NOMO-1 treated with dmso at 0.1 percent for 144 hours (cell line): ENCODE data around the gene KIZ.

Experiments
- DNase-seq: peaks from one replicate; lab custom pipeline; 2025; ENCODE audit not compliant: unreplicated experiment; lab: John Stamatoyannopoulos, UW

Gene KIZ

GRCh38 chr20:21257192-21257591 lies 131.3 kb downstream of the KIZ start:
- no peak for DNase-seq

GRCh38 chr20:21258411-21258810 lies 132.5 kb downstream of the KIZ start:
- no peak for DNase-seq

- DNase-seq: no peak
Observed at GRCh38 chr20:21259346-21259745, 133.5 kb downstream of the KIZ start.

- no peak for DNase-seq
Observed at GRCh38 chr20:21262812-21263211, 136.9 kb downstream of the KIZ start.

- no peak for DNase-seq
Observed at GRCh38 chr20:21265261-21266190, 139.6 kb downstream of the KIZ start.

GRCh38 chr20:21266191-21266536 lies 140.3 kb downstream of the KIZ start:
- no peak for DNase-seq

- DNase-seq: no peak
Observed at GRCh38 chr20:21269772-21270171, 143.9 kb downstream of the KIZ start.

- DNase-seq: no peak
Observed at GRCh38 chr20:21270806-21271205, 144.9 kb downstream of the KIZ start.

- no peak for DNase-seq
Observed at GRCh38 chr20:21272279-21272678, 146.4 kb downstream of the KIZ start.

- DNase-seq: no peak
Observed at GRCh38 chr20:21272679-21273078, 146.8 kb downstream of the KIZ start.

- no peak for DNase-seq
Observed at GRCh38 chr20:21273755-21274386, 148.0 kb downstream of the KIZ start.

- DNase-seq: no peak
Observed at GRCh38 chr20:21278829-21279228, 152.9 kb downstream of the KIZ start.

GRCh38 chr20:21279706-21280521 lies 154.0 kb downstream of the KIZ start:
- no peak for DNase-seq

GRCh38 chr20:21280522-21281016 lies 154.7 kb downstream of the KIZ start:
- no peak for DNase-seq

- DNase-seq: no peak
Observed at GRCh38 chr20:21286775-21287174, 160.9 kb downstream of the KIZ start.

- no peak for DNase-seq
Observed at GRCh38 chr20:21288587-21289370, 162.9 kb downstream of the KIZ start.

GRCh38 chr20:21289651-21290050 lies 163.8 kb downstream of the KIZ start:
- no peak for DNase-seq

GRCh38 chr20:21291026-21291425 lies 165.1 kb downstream of the KIZ start:
- no peak for DNase-seq

GRCh38 chr20:21294755-21295154 lies 168.9 kb downstream of the KIZ start:
- no peak for DNase-seq
